Panc1 (cell line): ENCODE data around the gene SWAP70. TPM values are rescaled to one million over a fixed set of nuclear protein-coding genes. Genes with fewer than 3 reads are reported as not detected.

ENCODE experiments used
- ATAC-seq: fragments of 200-7000 bp; cut with Tn5 transposase; 2 replicates; pipeline ENCODE4 v1.9.1; 2020; ENCODE audit warnings: mild to moderate bottlenecking, moderate library complexity
- BruUV-seq: library from RNA; stranded (reverse); fragments of 400-500 nt; replicated peaks from 2 replicates; lab custom pipeline; 2021; lab: Mats Ljungman, UMichigan
- CTCF ChIA-PET: fragments of 300-600 bp; sonication (Branson Sonifier 250); formaldehyde crosslinking; loops from one replicate; lab custom pipeline; 2022; ENCODE audit warnings: antibody characterized with exemption; lab: Charles Lee
- POLR2A ChIA-PET: fragments of 300-600 bp; sonication (Branson Sonifier 250); formaldehyde crosslinking; loops from one replicate; lab custom pipeline; 2022; ENCODE audit warnings: antibody characterized with exemption; lab: Charles Lee
- DNase-seq: peaks from one replicate; pipeline ENCODE4 v3.0.0-alpha.2; 2010; ENCODE audit warnings: low read depth, low spot score
- H3K27ac ChIP-seq: 2 replicates; pipeline ENCODE4 v1.5.1; 2011; ENCODE audit warnings: mild to moderate bottlenecking, low read length, inconsistent platforms
- H3K27me3 ChIP-seq: fragments of 200-500 bp; sonication (Bioruptor generic); 2 replicates; pipeline ENCODE4 v1.6.0; 2014; ENCODE audit warnings: low read length, inconsistent platforms; ENCODE audit not compliant: control insufficient read depth, insufficient read depth
- H3K36me3 ChIP-seq: fragments of 200-500 bp; sonication (Bioruptor generic); 2 replicates; pipeline ENCODE4 v1.5.1; 2014; ENCODE audit warnings: inconsistent platforms, mild to moderate bottlenecking, low read length, moderate library complexity; ENCODE audit not compliant: control insufficient read depth, insufficient read depth
- H3K4me1 ChIP-seq: 2 replicates; pipeline ENCODE4 v1.5.1; 2011; ENCODE audit warnings: inconsistent platforms, mild to moderate bottlenecking, low read length, moderate library complexity; ENCODE audit not compliant: control insufficient read depth, insufficient read depth
- H3K4me3 ChIP-seq, 2 experiments: 2 replicates each; pipeline ENCODE4 v1.5.1; 2011 to 2012; ENCODE audit warnings: low read depth in 2 of 2, low read length in 2 of 2, mild to moderate bottlenecking in 2 of 2, inconsistent platforms in 1 of 2, moderate library complexity in 1 of 2
- H3K9me3 ChIP-seq: fragments of 200-500 bp; sonication (Bioruptor generic); 2 replicates; pipeline ENCODE4 v1.5.1; 2014; ENCODE audit warnings: low read depth, mild to moderate bottlenecking, inconsistent platforms, low read length, moderate library complexity; ENCODE audit not compliant: control insufficient read depth, insufficient read depth
- CTCF ChIP-seq: fragments of 450-650 bp; IDR thresholded peaks from 2 replicates; pipeline ENCODE4 v1.5.1; 2017; ENCODE audit warnings: mild to moderate bottlenecking
- POLR2AphosphoS5 ChIP-seq: IDR thresholded peaks from 2 replicates; pipeline ENCODE4 v1.6.1; 2012; ENCODE audit warnings: mild to moderate bottlenecking, low read depth, low read length, moderate library complexity
- SIN3A ChIP-seq: IDR thresholded peaks from 2 replicates; pipeline ENCODE4 v1.6.1; 2012; ENCODE audit warnings: low read depth, mild to moderate bottlenecking, low read length, moderate library complexity, borderline replicate concordance; ENCODE audit not compliant: insufficient read depth
- TCF7L2 ChIP-seq: IDR thresholded peaks from 2 replicates; pipeline ENCODE4 v1.6.1; 2011; ENCODE audit warnings: mild to moderate bottlenecking, low read depth, low read length, inconsistent platforms
- in situ Hi-C: cut with HindIII; loops from 2 replicates; pipeline ENCODE4 v1.10.0; 2016; ENCODE audit warnings: low sequenced_read_pairs, low pct_unique_long_range_greater_than_20kb
- intact Hi-C: fragments of 100-400 bp; cut with micrococcal nuclease; formaldehyde crosslinking; loops from one replicate; pipeline ENCODE4 v1.10.0; 2022; ENCODE audit not compliant: unreplicated experiment
- total RNA-seq: library from RNA; stranded (reverse); gene quantifications from one replicate; pipeline ENCODE4 v1.2.1, GENCODE V29; 2021; ENCODE audit not compliant: unreplicated experiment
- TF ChIP-seq, protein P1 (sequence below), 2 experiments: IDR thresholded peaks; 2 replicates each; pipeline ENCODE4 v1.6.1; 2011 to 2012; ENCODE audit warnings: low read depth in 2 of 2, control low read depth in 1 of 2, low read length in 1 of 2, mild to moderate bottlenecking in 1 of 2, moderate library complexity in 1 of 2; ENCODE audit not compliant: insufficient read depth in 1 of 2

The SWAP70 gene
- total RNA-seq, 1 experiment from 2014 or later: 96.0 TPM

GRCh38 chr11:9783986-9784385, 120.1 kb downstream of the SWAP70 start:
- peaks cover 18% of the 10 kb centered on the region for H3K4me1 ChIP-seq
- ChIA-PET POLR2A (no interaction called here), CTCF (interaction anchor here (0.6 kb wide), 1 partner anchor 691 kb away, joined by 3 read pairs; no protein-coding TSS in a partner anchor)
- peak overlapping the region; percentile 86 for H3K27ac ChIP-seq
- BruUV-seq: no TSS peak
- no peaks in the 10 kb centered on the region for H3K27me3 ChIP-seq
- in situ Hi-C loops: no loop called here
- ATAC-seq (peak; percentile 40), DNase-seq (no peak)
- H3K36me3 ChIP-seq: peaks cover 19% of the 10 kb centered on the region
- intact Hi-C loops: no loop called here
- TF ChIP-seq POLR2AphosphoS5: no peak
- TF ChIP-seq SIN3A: no peak
- TF ChIP-seq TCF7L2: no peak
- TF ChIP-seq, protein P1, sequence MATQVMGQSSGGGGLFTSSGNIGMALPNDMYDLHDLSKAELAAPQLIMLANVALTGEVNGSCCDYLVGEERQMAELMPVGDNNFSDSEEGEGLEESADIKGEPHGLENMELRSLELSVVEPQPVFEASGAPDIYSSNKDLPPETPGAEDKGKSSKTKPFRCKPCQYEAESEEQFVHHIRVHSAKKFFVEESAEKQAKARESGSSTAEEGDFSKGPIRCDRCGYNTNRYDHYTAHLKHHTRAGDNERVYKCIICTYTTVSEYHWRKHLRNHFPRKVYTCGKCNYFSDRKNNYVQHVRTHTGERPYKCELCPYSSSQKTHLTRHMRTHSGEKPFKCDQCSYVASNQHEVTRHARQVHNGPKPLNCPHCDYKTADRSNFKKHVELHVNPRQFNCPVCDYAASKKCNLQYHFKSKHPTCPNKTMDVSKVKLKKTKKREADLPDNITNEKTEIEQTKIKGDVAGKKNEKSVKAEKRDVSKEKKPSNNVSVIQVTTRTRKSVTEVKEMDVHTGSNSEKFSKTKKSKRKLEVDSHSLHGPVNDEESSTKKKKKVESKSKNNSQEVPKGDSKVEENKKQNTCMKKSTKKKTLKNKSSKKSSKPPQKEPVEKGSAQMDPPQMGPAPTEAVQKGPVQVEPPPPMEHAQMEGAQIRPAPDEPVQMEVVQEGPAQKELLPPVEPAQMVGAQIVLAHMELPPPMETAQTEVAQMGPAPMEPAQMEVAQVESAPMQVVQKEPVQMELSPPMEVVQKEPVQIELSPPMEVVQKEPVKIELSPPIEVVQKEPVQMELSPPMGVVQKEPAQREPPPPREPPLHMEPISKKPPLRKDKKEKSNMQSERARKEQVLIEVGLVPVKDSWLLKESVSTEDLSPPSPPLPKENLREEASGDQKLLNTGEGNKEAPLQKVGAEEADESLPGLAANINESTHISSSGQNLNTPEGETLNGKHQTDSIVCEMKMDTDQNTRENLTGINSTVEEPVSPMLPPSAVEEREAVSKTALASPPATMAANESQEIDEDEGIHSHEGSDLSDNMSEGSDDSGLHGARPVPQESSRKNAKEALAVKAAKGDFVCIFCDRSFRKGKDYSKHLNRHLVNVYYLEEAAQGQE (IDR thresholded peaks at IDR 0.05; ENCODE audit: insufficient read depth in 1 of 2, low read depth in 2 of 2, low read length in 1 of 2): no peak
- TF ChIP-seq CTCF: no peak
- no peaks in the 10 kb centered on the region for H3K9me3 ChIP-seq
- no peak overlapping the region for H3K4me3 ChIP-seq

GRCh38 chr11:9784602-9785315, 120.9 kb downstream of the SWAP70 start:
- TF ChIP-seq CTCF: no peak
- TF ChIP-seq, protein P1 (IDR thresholded peaks at IDR 0.05; ENCODE audit: insufficient read depth in 1 of 2, low read depth in 2 of 2, low read length in 1 of 2): no peak
- TF ChIP-seq TCF7L2: no peak
- no peak for TF ChIP-seq POLR2AphosphoS5
- TF ChIP-seq SIN3A: no peak
- peaks cover 11% of the 10 kb centered on the region; the same call in 1 of the 2 replicates for H3K36me3 ChIP-seq
- H3K4me1 ChIP-seq: peaks cover 18% of the 10 kb centered on the region
- POLR2A ChIA-PET: no interaction called here
- no peak overlapping the region for H3K4me3 ChIP-seq
- peak overlapping the region; percentile 86 for H3K27ac ChIP-seq
- BruUV-seq: no TSS peak
- H3K9me3 ChIP-seq: no peaks in the 10 kb centered on the region
- intact Hi-C loops: no loop called here
- CTCF ChIA-PET: no interaction called here
- DNase-seq (no peak), ATAC-seq (no peak)
- in situ Hi-C loops: no loop called here
- H3K27me3 ChIP-seq: no peaks in the 10 kb centered on the region
